ENCODE data around the gene LURAP1L.

Gene LURAP1L

DNA sequence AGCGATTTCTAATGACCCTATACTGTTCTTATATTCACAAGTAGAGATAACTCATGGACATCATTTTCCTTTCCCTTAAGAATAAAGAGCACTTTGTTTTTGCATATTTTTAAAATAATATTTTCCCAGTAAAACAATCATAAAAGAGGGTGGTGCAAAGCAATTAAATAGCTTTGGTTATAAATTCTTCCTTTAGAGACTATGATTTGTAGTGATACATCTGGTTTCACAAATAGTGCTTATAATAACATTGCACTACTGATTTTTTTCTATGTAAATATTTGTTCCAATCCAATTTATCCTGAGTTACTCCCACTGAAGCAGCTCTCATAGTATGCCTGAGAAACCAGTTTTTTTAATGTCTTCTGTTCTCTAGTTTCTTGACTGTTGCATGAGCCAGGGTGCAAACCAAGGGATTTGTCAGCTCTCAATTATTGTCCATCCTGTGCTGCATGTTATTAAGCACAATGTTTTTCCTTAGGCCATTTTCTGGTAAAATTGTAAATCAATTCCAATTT lies 74.7 kb downstream of the LURAP1L start:
- Histone ChIP-seq H2AFZ (ENCODE audit: low read length) (no peak overlapping the region), H4K20me1 (ENCODE audit: insufficient read depth, low read length, poor library complexity, severe bottlenecking) (no peaks in the 10 kb centered on the region), H3K4me1 (ENCODE audit: insufficient read depth, low read length, poor library complexity, severe bottlenecking) (no peaks in the 10 kb centered on the region), H3F3A (ENCODE audit: low read depth) (no peaks in the 10 kb centered on the region), H3K79me2 (ENCODE audit: insufficient read depth, low read length) (no peaks in the 10 kb centered on the region), H3K4me3 (ENCODE audit: low read length, poor library complexity, severe bottlenecking) (no peak overlapping the region), H3K9me3 (ENCODE audit: insufficient read depth, low read depth, low read length) (no peaks in the 10 kb centered on the region), H3K9ac (ENCODE audit: low read depth, low read length, poor library complexity, severe bottlenecking) (no peak overlapping the region), H3K36me3 (ENCODE audit: insufficient read depth, low read length) (no peaks in the 10 kb centered on the region), H3K27me3 (ENCODE audit: insufficient read depth, low read length, poor library complexity, severe bottlenecking) (no peaks in the 10 kb centered on the region), H3K4me2 (ENCODE audit: low read depth, low read length, poor library complexity, severe bottlenecking) (no peak overlapping the region), H3K9me2 (replicated peaks; ENCODE audit: low read depth, low read length) (no peaks in the 10 kb centered on the region)
- TF ChIP-seq EZH2phosphoT487 (IDR thresholded peaks at IDR 0.05; ENCODE audit: borderline replicate concordance): no peak
- TF ChIP-seq CTCF (conservative IDR thresholded peaks at IDR 0.05; ENCODE audit: low read length): no peak

DNA sequence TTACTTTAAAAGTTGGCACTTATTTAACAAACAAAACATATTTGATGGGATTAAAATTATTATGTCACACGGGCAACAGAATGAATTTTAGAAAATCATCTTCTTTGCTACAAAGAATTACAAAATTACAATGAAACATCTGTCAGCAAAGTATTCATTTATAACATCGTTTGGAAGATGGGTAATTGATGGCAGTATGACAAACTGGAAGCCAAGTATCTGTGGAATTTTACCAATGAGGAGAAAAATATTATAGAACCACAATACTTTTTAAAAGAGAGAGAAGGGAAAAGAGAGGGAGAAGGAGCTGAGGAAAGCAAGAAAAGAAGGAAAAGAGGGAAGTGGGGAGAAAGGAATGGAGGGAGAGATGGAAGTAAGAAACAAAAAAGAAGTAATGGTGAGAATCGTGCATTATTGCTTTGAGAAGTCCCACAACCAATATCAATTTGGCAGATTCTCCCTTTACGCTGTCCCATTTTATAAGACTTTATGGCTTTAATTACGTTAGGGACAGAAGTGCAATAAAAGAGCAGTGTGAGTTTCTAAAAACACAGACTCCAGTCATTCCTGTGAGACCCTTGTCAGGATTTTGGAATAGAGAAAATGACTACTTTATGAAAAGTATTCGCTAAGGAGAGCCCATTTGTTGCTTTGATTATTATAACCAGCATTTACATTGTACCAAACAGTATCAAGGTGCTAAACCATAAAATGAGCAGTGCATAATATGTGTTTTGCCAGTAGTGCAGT lies 76.7 kb downstream of the LURAP1L start:
- Histone ChIP-seq H3K4me2 (ENCODE audit: low read depth, low read length, poor library complexity, severe bottlenecking) (no peak overlapping the region), H3K27me3 (ENCODE audit: insufficient read depth, low read length, poor library complexity, severe bottlenecking) (no peaks in the 10 kb centered on the region), H2AFZ (ENCODE audit: low read length) (no peak overlapping the region), H3K36me3 (ENCODE audit: insufficient read depth, low read length) (no peaks in the 10 kb centered on the region), H3K4me1 (ENCODE audit: insufficient read depth, low read length, poor library complexity, severe bottlenecking) (no peaks in the 10 kb centered on the region), H4K20me1 (ENCODE audit: insufficient read depth, low read length, poor library complexity, severe bottlenecking) (no peaks in the 10 kb centered on the region), H3K9me3 (ENCODE audit: insufficient read depth, low read depth, low read length) (no peaks in the 10 kb centered on the region), H3K79me2 (ENCODE audit: insufficient read depth, low read length) (no peaks in the 10 kb centered on the region), H3F3A (ENCODE audit: low read depth) (no peaks in the 10 kb centered on the region), H3K9me2 (replicated peaks; ENCODE audit: low read depth, low read length) (no peaks in the 10 kb centered on the region), H3K4me3 (ENCODE audit: low read length, poor library complexity, severe bottlenecking) (no peak overlapping the region), H3K9ac (ENCODE audit: low read depth, low read length, poor library complexity, severe bottlenecking) (no peak overlapping the region)
- TF ChIP-seq EZH2phosphoT487 (IDR thresholded peaks at IDR 0.05; ENCODE audit: borderline replicate concordance): no peak
- TF ChIP-seq CTCF (conservative IDR thresholded peaks at IDR 0.05; ENCODE audit: low read length): no peak

DNA sequence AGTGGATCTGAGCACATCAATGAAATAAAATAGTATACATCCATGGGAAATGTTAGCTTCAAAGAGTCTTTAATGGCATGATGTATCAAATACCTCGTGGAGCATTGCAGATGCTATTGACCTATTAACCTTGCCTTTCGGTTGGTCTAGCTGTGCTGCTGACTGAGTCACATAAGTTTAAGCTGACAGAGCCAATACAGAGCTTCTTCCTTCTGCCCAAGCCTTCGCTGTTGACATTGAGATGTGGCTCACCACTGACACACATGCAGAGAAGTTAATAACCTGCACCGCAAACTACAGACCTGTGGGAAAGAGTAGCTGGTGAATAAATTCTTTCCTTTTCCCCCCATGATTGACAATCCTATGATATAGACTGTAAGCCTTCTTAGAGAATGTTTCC lies 78.2 kb downstream of the LURAP1L start:
- H3F3A ChIP-seq (ENCODE audit: low read depth): no peaks in the 10 kb centered on the region
- H3K4me2 ChIP-seq (ENCODE audit: low read depth, low read length, poor library complexity, severe bottlenecking): no peak overlapping the region
- no peaks in the 10 kb centered on the region for H3K79me2 ChIP-seq (ENCODE audit: insufficient read depth, low read length)
- H3K9me2 ChIP-seq (replicated peaks; ENCODE audit: low read depth, low read length): no peaks in the 10 kb centered on the region
- H3K9ac ChIP-seq (ENCODE audit: low read depth, low read length, poor library complexity, severe bottlenecking): no peak overlapping the region
- H3K4me1 ChIP-seq (ENCODE audit: insufficient read depth, low read length, poor library complexity, severe bottlenecking): no peaks in the 10 kb centered on the region
- no peaks in the 10 kb centered on the region for H3K36me3 ChIP-seq (ENCODE audit: insufficient read depth, low read length)
- TF ChIP-seq EZH2phosphoT487 (IDR thresholded peaks at IDR 0.05; ENCODE audit: borderline replicate concordance) (no peak), CTCF (conservative IDR thresholded peaks at IDR 0.05; ENCODE audit: low read length) (no peak)
- H3K27me3 ChIP-seq (ENCODE audit: insufficient read depth, low read length, poor library complexity, severe bottlenecking): no peaks in the 10 kb centered on the region
- H3K4me3 ChIP-seq (ENCODE audit: low read length, poor library complexity, severe bottlenecking): no peak overlapping the region
- no peaks in the 10 kb centered on the region for H3K9me3 ChIP-seq (ENCODE audit: insufficient read depth, low read depth, low read length)
- H4K20me1 ChIP-seq (ENCODE audit: insufficient read depth, low read length, poor library complexity, severe bottlenecking): no peaks in the 10 kb centered on the region
- no peak overlapping the region for H2AFZ ChIP-seq (ENCODE audit: low read length)

Measured in Loucy (cell line).